Subcutaneous adipose tissue (tissue), 4 donors: ENCODE measurements around the gene BTG2. TPM values are rescaled to one million over a fixed set of nuclear protein-coding genes. Genes with fewer than 3 reads are reported as not detected.

ENCODE experiments used
- total RNA-seq, 4 donors: library from RNA; depleted of rRNA; stranded (reverse); fragments of >200 nt; gene quantifications; one replicate each; pipeline ENCODE4 v1.1.0, GENCODE V29; 2016
- TF ChIP-seq, protein P1 (sequence below): fragments of 450-650 bp; IDR thresholded peaks from one replicate; pipeline ENCODE4 v1.5.1; 2016; ENCODE audit warnings: low read depth, mild to moderate bottlenecking, control low read depth, antibody characterized with exemption, moderate library complexity

BTG2 gene
- total RNA-seq, 4 donors from 2014 or later: 68.5 to 121 (median 80.4) TPM

DNA sequence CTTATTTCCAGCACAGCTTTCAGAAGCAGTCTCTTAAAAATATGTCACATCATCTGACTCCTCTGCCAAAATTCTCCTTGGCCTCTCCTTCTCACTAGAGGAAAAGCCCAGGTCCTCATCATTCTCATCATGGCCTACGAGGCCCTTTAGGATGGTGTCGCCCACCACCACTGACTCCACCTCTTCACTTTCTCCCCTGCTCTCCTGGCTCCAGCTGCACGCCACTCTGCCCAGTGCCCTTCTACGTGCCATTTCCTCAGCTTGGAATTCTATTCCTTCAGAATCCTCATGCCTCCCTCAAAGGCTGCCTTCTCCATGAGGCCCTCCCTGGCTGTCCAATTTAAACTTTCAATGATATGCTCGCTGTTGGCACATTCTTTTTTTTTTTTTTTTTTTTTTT is 25.3 kb upstream of the BTG2 start:
- TF ChIP-seq, protein P1, sequence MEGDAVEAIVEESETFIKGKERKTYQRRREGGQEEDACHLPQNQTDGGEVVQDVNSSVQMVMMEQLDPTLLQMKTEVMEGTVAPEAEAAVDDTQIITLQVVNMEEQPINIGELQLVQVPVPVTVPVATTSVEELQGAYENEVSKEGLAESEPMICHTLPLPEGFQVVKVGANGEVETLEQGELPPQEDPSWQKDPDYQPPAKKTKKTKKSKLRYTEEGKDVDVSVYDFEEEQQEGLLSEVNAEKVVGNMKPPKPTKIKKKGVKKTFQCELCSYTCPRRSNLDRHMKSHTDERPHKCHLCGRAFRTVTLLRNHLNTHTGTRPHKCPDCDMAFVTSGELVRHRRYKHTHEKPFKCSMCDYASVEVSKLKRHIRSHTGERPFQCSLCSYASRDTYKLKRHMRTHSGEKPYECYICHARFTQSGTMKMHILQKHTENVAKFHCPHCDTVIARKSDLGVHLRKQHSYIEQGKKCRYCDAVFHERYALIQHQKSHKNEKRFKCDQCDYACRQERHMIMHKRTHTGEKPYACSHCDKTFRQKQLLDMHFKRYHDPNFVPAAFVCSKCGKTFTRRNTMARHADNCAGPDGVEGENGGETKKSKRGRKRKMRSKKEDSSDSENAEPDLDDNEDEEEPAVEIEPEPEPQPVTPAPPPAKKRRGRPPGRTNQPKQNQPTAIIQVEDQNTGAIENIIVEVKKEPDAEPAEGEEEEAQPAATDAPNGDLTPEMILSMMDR: no peak

DNA sequence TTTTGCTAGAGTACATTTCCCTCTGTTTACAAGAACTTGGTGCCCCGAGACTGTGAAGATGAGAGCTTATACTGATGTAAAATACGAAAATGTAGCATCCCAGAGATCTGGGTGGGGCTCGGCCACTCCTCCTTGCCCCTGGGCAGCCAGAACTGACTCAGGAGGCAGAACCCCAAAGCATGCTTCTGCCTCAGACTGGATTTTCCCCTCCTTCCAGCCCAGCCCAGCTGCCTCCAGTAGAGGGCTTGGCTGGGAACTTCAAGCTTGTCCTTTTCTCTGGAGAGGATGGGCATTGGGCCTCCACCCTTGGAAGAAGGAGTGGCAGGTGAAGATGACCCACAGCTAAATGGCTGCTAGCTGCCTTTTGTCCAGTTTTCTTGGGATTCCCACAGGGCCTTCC is 24.3 kb upstream of the BTG2 start:
- TF ChIP-seq, protein P1: no peak

DNA sequence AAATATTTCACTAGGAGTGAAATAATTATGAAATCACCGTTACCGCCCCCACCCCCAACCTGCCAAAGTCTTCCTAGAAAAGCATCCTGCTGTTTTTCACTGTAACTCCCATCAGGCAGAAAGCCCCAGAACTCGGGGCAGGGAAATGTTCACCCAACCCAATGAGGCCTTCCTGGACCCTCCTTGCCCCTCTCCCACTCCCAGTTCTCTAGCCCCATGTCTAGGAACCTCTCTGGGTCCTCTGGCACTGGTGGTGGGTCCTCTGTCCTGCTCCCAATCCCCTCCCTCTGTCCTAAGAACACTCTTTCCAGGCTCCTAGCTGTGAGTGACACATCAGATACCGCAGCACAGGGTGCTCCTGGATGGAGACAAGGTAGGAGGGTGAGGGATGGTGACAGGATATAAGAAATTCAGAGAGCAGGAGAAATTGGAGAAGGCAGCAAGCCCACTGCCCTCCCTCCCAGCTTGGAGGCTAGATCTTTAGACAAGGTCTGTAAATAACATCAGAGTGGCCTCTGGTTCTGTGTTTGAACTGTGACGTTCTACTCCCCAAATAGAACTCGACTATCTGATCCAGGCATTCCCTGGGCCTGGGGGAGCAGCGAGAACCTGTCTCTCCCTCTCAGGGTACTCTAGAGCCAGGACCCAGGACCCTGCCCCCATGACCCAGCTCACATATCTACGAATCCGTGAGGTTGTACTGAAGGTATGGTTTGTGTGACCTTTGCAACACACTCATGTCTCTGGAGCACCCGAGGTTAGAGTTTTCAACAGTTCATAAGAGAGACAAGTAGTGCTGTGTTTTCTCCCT is 23.3 kb upstream of the BTG2 start:
- TF ChIP-seq, protein P1: no peak

DNA sequence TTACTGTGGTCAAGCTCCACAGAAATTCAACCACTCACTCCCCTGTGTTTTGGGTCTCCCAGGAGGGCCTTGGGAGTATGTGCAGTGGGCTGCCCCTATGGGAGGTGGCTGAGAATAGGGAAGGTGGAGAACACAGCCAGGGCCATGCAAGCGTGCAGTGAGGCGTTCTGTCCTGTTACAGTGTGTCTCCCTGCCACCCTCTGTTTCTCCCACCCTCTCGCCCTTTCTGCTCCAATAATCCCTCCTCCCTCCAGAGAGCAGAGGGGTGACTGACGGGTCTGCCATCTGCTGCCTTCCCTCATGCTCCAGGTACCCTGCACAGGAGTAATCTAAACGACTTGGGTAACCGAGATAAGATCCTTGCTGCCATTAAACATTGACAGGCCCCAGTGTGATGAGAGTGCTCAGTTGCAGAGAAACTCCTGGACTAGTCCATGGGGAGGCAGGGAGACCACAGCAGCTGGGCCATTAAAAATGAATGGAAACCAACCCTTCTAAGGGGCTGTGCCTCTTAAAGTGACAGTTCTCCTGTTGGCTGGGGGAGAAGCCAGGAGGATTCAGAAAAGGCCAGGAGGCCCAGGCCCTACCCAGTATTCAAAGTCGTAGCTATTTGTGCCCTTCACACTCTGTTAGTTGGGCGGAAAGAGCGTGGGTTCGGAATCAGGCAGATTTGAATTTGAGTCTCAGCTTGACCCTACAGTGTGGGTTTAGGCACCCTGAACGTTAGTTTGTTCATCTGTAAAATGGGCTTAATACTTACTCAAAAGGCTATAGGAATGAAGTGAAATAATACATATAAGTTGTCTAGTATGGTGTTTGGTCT is 22.4 kb upstream of the BTG2 start:
- TF ChIP-seq, protein P1: no peak

DNA sequence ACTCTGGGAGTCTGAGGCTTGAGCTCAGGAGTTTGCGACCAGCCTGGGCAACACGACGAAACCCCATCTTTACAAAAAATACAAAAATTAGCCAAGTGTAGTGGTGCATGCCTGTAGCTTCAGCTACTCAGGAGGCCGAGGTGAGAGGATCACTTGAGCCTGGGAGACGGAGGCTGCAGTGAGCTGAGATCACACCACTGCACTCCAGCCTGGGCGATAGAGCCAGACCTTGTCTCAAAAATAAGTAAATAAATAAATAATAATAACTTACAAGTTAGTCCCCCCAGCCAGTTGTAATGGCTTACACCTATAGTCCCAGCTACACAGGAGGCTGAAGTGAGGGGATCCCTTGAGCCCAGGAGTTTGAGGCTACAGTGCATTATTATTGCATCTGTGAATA is 21.7 kb upstream of the BTG2 start:
- TF ChIP-seq, protein P1: no peak

DNA sequence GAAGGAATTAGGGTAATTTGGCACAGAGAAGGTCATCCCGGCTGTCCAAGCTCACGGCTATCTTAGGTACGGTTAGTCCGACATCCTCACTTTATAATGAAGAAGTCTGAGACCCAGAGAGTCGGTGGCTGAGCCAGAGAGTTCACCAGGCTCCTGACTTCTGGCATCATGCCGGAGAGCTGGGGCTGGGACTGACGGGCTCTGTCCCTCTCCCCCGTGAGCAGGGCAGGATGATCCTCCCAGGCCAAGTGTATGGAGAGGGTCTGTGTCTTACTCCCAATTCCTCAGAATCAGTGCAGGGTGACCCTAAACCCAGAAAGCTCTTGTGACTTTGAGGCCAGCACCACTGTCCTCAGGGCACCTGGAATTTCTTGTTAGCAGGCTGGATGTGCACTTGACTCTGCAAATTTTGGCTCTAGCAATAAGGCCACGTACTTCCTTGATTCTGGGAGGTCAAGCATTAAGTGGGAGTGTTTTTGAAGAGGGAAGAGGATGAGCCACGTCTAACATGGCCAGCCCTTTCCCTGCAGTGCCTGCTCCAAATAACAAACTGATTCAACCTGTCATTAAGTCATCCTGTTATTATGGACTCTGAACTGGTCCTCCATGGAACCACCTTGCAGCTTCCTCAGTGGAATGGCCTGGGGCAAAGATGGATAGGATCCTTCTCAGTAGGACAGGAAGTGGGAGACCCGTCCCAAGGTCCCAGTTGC is 20.8 kb upstream of the BTG2 start:
- TF ChIP-seq, protein P1: no peak
